Kidney (tissue), 14 donors: ENCODE results near the gene ARAP3. TPM values are rescaled to one million over a fixed set of nuclear protein-coding genes. Genes with fewer than 3 reads are reported as not detected.

Experiments used
- DNase-seq, 5 donors: peaks; one replicate each; pipeline ENCODE4 v3.0.0-alpha.2; 2013 to 2020
- FAIRE-seq: peaks from 2 replicates; lab custom pipeline; 2012; peaks lifted over from hg19 to GRCh38; lab: Jason Lieb, UNC
- H3K27ac ChIP-seq, 2 donors: one replicate each; pipeline ENCODE4 v1.7.0; 2013; ENCODE audit warnings: low read depth in 2 of 2, low read length in 2 of 2, inconsistent platforms in 1 of 2
- H3K27me3 ChIP-seq: one replicate; pipeline ENCODE4 v1.7.1; 2013; ENCODE audit warnings: low read length, inconsistent platforms; ENCODE audit not compliant: control insufficient read depth, insufficient read depth
- H3K36me3 ChIP-seq, 3 donors: one replicate each; pipeline versions ENCODE4 v1.7.0 to v1.7.1; 2013; ENCODE audit warnings: low read length in 3 of 3, control low read depth in 1 of 3, inconsistent platforms in 1 of 3; ENCODE audit not compliant: insufficient read depth in 3 of 3, control insufficient read depth in 2 of 3
- H3K4me1 ChIP-seq, 3 donors: one replicate each; pipeline versions ENCODE4 v1.7.0 to v1.7.1; 2013; ENCODE audit warnings: low read length in 3 of 3, inconsistent platforms in 1 of 3, low read depth in 1 of 3; ENCODE audit not compliant: control insufficient read depth in 2 of 3, insufficient read depth in 2 of 3
- H3K4me3 ChIP-seq, 3 donors: one replicate each; pipeline versions ENCODE4 v1.7.0 to v1.8.1; 2013; ENCODE audit warnings: low read length in 3 of 3, control low read depth in 1 of 3, inconsistent platforms in 1 of 3
- H3K9ac ChIP-seq, 3 donors: one replicate each; pipeline versions ENCODE4 v1.7.0 to v1.7.1; 2013; ENCODE audit warnings: low read length in 3 of 3, control low read depth in 1 of 3, inconsistent platforms in 1 of 3
- H3K9me3 ChIP-seq, 3 donors: one replicate each; pipeline versions ENCODE4 v1.7.0 to v1.7.1; 2013; ENCODE audit warnings: low read length in 3 of 3, control low read depth in 1 of 3, inconsistent platforms in 1 of 3; ENCODE audit not compliant: control insufficient read depth in 2 of 3, insufficient read depth in 1 of 3
- intact Hi-C: fragments of 100-400 bp; cut with DNase I; formaldehyde crosslinking; loops from one replicate; pipeline ENCODE4 v1.11.1; 2022
- polyA plus RNA-seq: library from polyadenylated mRNA; stranded (reverse); fragments of 350-450 nt; fragmentation: Illumina TruSeq; extraction: RNeasy Lipid Tissue Mini Kit (QIAGEN cat#74804); gene quantifications from one replicate; pipeline ENCODE4 v1.2.3, GENCODE V29; 2014; ENCODE audit warnings: low read depth, low replicate concordance; ENCODE audit not compliant: insufficient read depth
- total RNA-seq: library from RNA; stranded (reverse); fragmentation: NEBNext Ultra II Directional; extraction: Animal tissue kit (Norgen Biotek cat#: 25700); gene quantifications from one replicate; pipeline ENCODE4 v1.2.1, GENCODE V29; 2021
- TF ChIP-seq, protein P1 (sequence below): IDR thresholded peaks from 3 replicates; pipeline ENCODE4 v1.5.1; 2012; ENCODE audit warnings: mild to moderate bottlenecking, moderate library complexity, borderline replicate concordance; ENCODE audit not compliant: insufficient read depth; ENCODE audit errors: extremely low read depth
- donor health status: control.
- donor health status: control.
- donor health status: control.
- donor health status: control.
- donor health status: control.
- donor health status: DM: yes; HTN: yes; CAD: no.
- donor health status: Normal renal cell carcinoma (clear cell type).

The ARAP3 gene
- total and polyA plus RNA-seq, 2 donors from 2014 or later: 7.2 to 19.8 TPM

GRCh38 chr5:141691286-141691866 lies 9.3 kb upstream of the ARAP3 start:
- Histone ChIP-seq H3K27me3 (no peaks in the 10 kb centered on the region), H3K27ac (no peak overlapping the region), H3K9me3 (no peaks in the 10 kb centered on the region), H3K4me1 (peaks cover 0 to 5% (median 4%) of the 10 kb centered on the region in 3 donors), H3K4me3 (no peak overlapping the region), H3K9ac (no peak overlapping the region), H3K36me3 (no peaks in the 10 kb centered on the region)
- intact Hi-C loops: loop anchor here (5.0 to 10.0 kb wide), 2 partner anchors 191 to 263 kb away; partner anchors contain the start of gene PCDH12
- TF ChIP-seq, protein P1, sequence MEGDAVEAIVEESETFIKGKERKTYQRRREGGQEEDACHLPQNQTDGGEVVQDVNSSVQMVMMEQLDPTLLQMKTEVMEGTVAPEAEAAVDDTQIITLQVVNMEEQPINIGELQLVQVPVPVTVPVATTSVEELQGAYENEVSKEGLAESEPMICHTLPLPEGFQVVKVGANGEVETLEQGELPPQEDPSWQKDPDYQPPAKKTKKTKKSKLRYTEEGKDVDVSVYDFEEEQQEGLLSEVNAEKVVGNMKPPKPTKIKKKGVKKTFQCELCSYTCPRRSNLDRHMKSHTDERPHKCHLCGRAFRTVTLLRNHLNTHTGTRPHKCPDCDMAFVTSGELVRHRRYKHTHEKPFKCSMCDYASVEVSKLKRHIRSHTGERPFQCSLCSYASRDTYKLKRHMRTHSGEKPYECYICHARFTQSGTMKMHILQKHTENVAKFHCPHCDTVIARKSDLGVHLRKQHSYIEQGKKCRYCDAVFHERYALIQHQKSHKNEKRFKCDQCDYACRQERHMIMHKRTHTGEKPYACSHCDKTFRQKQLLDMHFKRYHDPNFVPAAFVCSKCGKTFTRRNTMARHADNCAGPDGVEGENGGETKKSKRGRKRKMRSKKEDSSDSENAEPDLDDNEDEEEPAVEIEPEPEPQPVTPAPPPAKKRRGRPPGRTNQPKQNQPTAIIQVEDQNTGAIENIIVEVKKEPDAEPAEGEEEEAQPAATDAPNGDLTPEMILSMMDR: no peak
- DNase-seq (no peak), FAIRE-seq (no peak)

DNA sequence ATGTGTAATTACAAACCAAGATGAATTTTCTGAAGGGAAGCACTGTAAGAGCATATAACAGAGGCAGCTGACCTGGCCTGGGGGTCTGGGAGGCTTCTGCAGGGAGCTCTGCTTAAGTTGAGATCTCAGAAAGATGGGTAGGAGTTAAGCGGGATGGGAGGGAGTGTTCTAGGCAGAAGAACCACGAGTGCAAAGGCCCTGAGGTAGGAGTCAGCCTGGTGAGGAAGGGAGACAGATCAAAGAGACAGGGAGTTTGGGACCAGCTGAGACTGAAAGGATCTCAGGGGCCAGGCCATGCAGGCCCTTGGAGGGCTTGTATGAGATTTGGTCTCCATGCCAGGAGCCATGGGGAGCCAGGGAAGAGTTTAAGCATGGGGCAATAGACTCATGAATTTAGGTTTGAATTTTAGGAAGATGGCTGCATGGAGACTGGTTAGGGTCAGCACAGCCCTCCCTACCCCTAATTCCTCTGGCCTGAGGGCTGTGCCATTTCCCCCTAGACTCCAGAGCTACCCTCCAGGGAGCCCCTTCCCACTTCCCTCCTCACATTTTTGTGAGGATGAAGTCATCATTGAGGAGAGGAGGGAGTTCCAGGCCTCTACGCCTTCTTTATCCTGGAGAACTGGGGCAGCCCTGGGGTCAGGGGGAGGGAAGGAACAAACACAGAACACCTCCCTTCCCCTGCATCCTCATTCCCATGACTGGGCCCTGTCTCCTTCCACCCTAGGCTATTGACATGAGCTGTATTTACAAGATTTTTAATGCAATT lies 4.8 kb upstream of the ARAP3 start:
- H3K27ac ChIP-seq: no peak overlapping the region
- TF ChIP-seq, protein P1: no peak
- FAIRE-seq: no peak
- no peak overlapping the region for H3K9ac ChIP-seq
- no peaks in the 10 kb centered on the region for H3K27me3 ChIP-seq
- H3K4me3 ChIP-seq: no peak overlapping the region
- DNase-seq: no peak
- H3K4me1 ChIP-seq: peaks cover 0 to 9% (median 8%) of the 10 kb centered on the region in 3 donors
- no peaks in the 10 kb centered on the region for H3K9me3 ChIP-seq
- no peaks in the 10 kb centered on the region for H3K36me3 ChIP-seq
- intact Hi-C loops: no loop called here

GRCh38 chr5:141685591-141685990 lies 3.6 kb upstream of the ARAP3 start:
- DNase-seq: no peak
- intact Hi-C loops: no loop called here
- Histone ChIP-seq H3K9me3 (no peaks in the 10 kb centered on the region), H3K9ac (no peak overlapping the region), H3K4me1 (peaks cover 0 to 16% (median 9%) of the 10 kb centered on the region in 3 donors), H3K27ac (no peak overlapping the region), H3K27me3 (no peaks in the 10 kb centered on the region), H3K36me3 (no peaks in the 10 kb centered on the region), H3K4me3 (no peak overlapping the region)
- FAIRE-seq: no peak
- TF ChIP-seq, protein P1: no peak
